ENCODE measurements around the gene IGBP1.

DNA sequence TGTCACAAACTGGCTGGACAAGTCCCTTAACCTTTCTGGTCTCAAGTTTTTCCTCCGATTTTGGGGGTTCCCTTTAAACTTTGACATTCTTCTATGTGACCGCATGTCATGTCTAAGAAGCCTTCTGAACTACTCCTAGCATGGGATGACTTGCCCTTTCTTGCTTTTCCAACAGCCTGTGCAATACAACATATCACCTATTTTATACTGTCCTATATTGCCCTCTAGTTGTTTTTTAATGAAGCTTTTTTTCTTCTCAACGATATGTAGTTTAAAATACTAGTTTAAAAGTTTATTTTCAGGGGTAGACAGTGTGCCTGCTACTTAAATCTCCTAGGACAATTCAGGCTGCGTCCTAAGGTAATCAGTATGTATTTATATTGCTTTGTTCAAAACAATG is 1.0 kb upstream of the IGBP1 start:
- TF ChIP-seq POLR2A (IDR thresholded peaks at IDR 0.05; ENCODE audit: extremely low read depth, insufficient read length) (no peak), MYC (IDR thresholded peaks at IDR 0.05; ENCODE audit: low read depth, low read length) (no peak)
- TF ChIP-seq, protein P1, sequence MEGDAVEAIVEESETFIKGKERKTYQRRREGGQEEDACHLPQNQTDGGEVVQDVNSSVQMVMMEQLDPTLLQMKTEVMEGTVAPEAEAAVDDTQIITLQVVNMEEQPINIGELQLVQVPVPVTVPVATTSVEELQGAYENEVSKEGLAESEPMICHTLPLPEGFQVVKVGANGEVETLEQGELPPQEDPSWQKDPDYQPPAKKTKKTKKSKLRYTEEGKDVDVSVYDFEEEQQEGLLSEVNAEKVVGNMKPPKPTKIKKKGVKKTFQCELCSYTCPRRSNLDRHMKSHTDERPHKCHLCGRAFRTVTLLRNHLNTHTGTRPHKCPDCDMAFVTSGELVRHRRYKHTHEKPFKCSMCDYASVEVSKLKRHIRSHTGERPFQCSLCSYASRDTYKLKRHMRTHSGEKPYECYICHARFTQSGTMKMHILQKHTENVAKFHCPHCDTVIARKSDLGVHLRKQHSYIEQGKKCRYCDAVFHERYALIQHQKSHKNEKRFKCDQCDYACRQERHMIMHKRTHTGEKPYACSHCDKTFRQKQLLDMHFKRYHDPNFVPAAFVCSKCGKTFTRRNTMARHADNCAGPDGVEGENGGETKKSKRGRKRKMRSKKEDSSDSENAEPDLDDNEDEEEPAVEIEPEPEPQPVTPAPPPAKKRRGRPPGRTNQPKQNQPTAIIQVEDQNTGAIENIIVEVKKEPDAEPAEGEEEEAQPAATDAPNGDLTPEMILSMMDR (IDR thresholded peaks at IDR 0.05; ENCODE audit: low read depth, low read length), result no peak
- TF ChIP-seq, protein P2, sequence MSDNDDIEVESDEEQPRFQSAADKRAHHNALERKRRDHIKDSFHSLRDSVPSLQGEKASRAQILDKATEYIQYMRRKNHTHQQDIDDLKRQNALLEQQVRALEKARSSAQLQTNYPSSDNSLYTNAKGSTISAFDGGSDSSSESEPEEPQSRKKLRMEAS (IDR thresholded peaks at IDR 0.05; ENCODE audit: low read depth, low read length), result no peak

Measured in NB4 (cell line).